Erythroblast (primary cell): ENCODE data around the gene ZMIZ1.

Experiments used
- GATA1 ChIP-seq: IDR thresholded peaks from 2 replicates; pipeline ENCODE4 v1.6.1; 2011; ENCODE audit warnings: low read depth, mild to moderate bottlenecking, control low read depth, low read length, moderate library complexity
- POLR2A ChIP-seq: IDR thresholded peaks from 2 replicates; pipeline ENCODE4 v1.6.1; 2011; ENCODE audit warnings: mild to moderate bottlenecking, low read length

DNA sequence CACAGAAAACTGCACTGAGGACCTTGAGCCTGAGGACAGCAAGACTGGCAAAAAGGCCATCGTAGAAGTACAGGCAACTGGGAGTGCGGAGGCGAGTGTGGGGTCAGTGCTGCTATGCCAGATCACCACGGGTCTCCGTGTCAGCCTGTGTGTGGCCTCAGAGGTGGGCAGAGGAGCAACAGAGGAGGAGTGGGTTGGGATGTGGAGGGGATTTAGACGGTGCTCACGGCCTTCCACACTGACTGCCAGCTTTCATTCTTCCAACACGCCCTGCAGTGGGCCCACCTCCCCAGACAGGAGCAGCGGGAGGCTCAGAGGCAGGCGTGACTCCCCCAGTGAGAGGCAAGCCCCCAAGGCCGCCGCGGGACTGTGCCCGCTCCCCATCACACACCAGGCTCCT is 17.0 kb upstream of the ZMIZ1 start:
- TF ChIP-seq POLR2A (no peak), GATA1 (no peak)
